GM18517 (cell line): Measurements from ENCODE around the gene NXPE1.

Source experiments
- ATAC-seq: cut with Tn5 transposase; IDR thresholded peaks from one replicate; pipeline ENCODE4 v1.9.1; 2021; ENCODE audit warnings: mild to moderate bottlenecking, moderate library complexity; ENCODE audit not compliant: unreplicated experiment

The NXPE1 gene

GRCh38 chr11:114563077-114563476 lies 3.4 kb upstream of the NXPE1 start:
- ATAC-seq: no peak

- ATAC-seq: no peak
These were observed 2.7 kb upstream of the NXPE1 start for GRCh38 chr11:114562166-114562916.

- ATAC-seq: no peak
These were observed 3.5 kb downstream of the NXPE1 start for GRCh38 chr11:114556135-114556534.

DNA sequence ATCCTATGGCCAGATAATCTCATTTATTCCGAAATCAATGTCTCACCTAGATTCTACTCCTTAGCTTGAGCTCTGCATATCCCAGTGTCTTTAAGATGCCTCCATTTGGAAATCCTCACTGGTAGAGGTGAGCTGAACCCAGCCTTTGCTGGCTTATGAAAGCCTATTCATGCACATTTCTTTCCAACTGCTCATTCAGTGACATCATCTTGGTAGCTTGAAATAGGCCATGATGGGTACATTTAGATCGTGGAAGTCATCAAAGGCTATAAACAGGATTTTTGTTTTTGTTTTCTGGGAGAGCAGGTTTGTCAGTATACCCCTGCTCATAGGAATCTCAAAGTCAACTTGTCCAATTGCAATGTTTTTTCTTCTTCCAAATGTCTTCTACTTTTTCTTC lies 6.0 kb downstream of the NXPE1 start:
- ATAC-seq: no peak

DNA sequence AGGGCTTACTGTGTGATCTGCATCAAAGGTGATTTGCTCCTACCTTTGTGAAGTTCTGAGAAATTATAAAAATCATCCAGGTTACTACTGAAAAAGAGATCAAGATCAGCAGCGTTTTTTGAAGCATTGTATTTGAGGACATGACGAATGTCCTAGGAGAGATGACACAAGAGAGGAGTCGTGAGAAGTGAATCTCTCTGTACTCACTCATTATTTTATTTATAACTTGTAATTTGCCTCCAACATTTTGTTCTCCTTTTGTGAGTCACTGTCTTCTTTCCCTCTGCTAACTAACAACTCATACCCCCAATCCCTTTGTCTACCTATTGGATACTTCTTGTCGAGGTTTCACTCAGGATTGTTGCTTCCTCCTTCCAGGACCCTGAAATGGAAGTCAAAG lies 8.6 kb downstream of the NXPE1 start:
- no peak for ATAC-seq

- no peak for ATAC-seq
These were observed 34.0 kb downstream of the NXPE1 start for GRCh38 chr11:114525682-114526081.

DNA sequence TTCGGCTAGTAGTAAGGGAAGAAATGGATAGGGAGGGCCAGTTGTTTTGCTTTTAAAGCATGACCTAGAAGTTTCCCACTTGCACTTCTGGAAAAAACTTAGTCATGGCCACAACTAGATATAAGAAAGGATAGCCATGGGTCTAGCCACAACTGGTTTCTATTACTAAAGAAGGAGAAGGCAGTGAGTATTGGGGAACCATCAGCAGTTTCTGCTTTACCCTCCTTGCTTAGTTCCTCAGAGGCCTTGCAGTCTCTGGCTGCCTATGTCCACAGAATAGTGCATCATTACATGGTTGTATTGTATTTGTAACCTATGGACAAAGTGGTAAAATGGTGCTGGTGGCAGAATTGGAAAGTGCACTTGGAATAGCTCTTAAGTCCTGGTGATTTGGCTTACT lies 35.6 kb downstream of the NXPE1 start:
- ATAC-seq: no peak

- ATAC-seq: no peak
These were observed 36.9 kb downstream of the NXPE1 start for GRCh38 chr11:114522818-114523217.

- ATAC-seq: no peak
These were observed 48.1 kb downstream of the NXPE1 start for GRCh38 chr11:114511538-114511937.

DNA sequence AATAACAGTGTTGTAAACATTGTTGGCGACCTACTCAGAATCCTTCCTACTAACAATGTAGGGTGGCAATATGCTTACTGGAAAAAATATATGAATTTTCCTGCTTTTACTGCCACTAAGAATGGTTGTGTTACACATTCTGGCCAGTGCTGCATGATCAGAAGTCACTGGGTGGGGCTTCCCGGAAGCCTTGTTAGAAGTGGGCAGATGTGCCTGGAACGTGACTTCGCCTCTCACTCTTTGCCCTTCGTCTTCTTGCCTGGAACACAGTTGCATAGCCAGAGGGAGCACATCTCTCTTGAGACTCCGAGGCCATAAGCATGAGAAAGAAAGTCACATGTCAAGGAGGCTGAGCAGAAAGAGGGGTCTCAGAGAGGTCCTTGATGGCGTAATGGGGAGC lies 48.6 kb downstream of the NXPE1 start:
- ATAC-seq: no peak

GRCh38 chr11:114501901-114502300 lies 57.8 kb downstream of the NXPE1 start:
- ATAC-seq: no peak

DNA sequence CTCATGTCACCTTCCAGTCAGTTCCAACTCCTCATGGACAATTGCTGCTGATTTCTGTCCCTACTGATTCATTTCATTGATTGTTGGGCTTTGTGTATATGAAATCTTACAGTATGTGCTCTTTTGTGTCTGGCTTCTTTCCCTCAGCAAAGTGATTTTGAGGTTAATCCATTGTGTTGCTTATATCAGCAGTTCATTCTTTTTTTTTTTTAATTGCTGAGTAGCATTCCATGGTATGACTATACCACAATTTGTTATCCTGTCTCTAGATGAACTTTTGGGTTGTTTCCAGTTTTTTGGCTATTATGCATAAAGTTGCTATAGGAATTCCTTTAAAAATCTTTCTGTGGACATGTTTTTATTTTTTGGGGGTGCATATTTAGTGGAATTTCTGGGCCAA lies 59.9 kb downstream of the NXPE1 start:
- ATAC-seq: no peak

DNA sequence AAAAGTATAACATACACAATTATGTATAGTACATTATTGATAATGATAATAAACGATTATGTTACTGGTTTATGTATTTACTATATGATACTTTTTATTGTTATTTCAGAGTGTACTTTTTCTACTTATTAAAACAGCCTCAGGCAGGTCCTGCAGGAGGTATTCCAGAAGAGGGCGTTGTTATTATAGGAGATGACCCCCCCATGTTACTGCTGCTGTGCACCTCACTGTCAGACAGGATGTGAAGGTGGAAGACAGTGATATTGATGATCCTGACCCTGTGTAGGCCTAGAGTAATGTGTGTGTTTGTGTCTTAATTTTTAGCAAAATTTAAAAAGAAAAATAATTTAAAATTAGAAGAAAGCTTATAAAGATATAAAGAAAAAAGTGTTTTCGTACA lies 62.8 kb downstream of the NXPE1 start:
- ATAC-seq: no peak

GRCh38 chr11:114483929-114484328 lies 75.8 kb downstream of the NXPE1 start:
- no peak for ATAC-seq

DNA sequence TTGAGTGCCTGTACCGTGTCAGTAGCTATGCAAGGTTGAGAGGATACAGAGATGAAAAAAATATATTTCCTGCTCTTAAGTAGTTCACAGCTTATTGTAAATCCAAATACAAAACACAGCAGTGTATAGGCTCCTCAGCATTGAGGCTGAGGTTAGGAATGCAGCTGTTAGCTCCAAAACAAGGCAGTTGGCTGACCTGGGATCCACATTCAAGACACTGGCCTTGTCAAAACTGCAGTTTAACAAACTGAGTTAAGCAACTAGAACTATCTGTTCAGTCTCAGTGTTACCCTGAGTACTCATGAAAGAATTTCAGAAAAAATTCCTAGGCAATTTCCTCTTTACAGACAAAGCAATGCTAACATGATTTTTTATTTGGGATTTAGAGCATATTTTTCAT lies 77.6 kb downstream of the NXPE1 start:
- ATAC-seq: no peak

DNA sequence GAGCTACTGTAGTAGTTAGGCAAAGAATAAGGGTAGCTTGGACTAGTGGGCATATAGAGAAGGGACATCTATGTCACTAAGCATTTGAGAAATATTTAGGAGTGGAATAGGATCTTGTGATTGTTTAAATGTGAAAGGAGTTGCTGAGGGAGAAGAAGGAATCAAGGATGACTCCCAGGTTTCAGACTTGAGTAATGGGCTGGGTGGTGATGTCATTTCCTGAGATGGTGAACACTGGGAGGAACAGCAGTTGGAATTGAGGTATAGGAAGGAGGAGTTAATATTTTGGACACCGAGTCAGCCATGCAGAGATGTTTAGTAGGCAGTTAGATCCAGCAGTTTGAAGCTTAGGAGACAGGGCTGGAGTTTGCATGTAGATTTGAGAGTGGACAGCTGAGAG lies 80.3 kb downstream of the NXPE1 start:
- ATAC-seq: no peak

- no peak for ATAC-seq
These were observed 80.9 kb downstream of the NXPE1 start for GRCh38 chr11:114478768-114479167.

GRCh38 chr11:114478001-114478410 lies 81.7 kb downstream of the NXPE1 start:
- no peak for ATAC-seq

DNA sequence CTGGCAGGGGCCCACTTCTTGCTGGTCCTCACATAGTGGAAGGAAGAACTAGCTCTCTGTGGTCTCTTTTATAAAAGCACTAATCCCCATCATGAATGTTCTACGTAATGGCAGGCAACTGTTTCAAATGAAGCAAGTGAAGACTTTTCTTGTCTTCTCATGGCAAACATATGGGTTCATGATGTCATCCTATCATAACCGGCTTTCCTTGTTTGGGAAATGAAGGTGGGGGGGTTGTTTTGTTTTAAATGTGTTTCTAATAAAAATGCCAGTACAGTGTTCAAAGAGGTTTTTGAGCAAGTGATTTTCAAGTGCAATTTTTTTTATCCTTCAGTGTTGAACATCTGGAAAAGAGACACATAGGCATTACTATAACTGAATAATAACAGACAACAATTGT lies 87.0 kb downstream of the NXPE1 start:
- no peak for ATAC-seq
